GM19240 (cell line): ENCODE data around the gene TSSK6.

Source experiments
- DNase-seq: peaks from one replicate; pipeline ENCODE4 v3.0.0; 2011; ENCODE audit warnings: low spot score; ENCODE audit not compliant: insufficient read length

TSSK6 gene

GRCh38 chr19:19514881-19515641, at the start of gene TSSK6:
Gene TSSK6, minus strand, starts transcription at chr19:19515548. Its CDS starts 121 bp downstream, at chr19:19515427.
- no peak for DNase-seq

- no peak for DNase-seq
Observed at GRCh38 chr19:19563348-19563848, 48.0 kb upstream of the TSSK6 start.

- no peak for DNase-seq
Observed at GRCh38 chr19:19562665-19563347, 47.5 kb upstream of the TSSK6 start.

GRCh38 chr19:19561946-19562664, 46.8 kb upstream of the TSSK6 start:
- no peak for DNase-seq

GRCh38 chr19:19559931-19560330, 44.6 kb upstream of the TSSK6 start:
- DNase-seq = no peak

- DNase-seq = no peak
Observed at GRCh38 chr19:19558636-19559035, 43.3 kb upstream of the TSSK6 start.

- no peak for DNase-seq
Observed at GRCh38 chr19:19558055-19558454, 42.7 kb upstream of the TSSK6 start.

GRCh38 chr19:19554074-19555023, 39.0 kb upstream of the TSSK6 start:
- peak; percentile 70 for DNase-seq

- DNase-seq = no peak
Observed at GRCh38 chr19:19553670-19554069, 38.3 kb upstream of the TSSK6 start.

- peak; percentile 60 for DNase-seq
Observed at GRCh38 chr19:19552798-19553197, 37.5 kb upstream of the TSSK6 start.

GRCh38 chr19:19551853-19552192, 36.5 kb upstream of the TSSK6 start:
- DNase-seq = no peak

GRCh38 chr19:19550972-19551852, 35.9 kb upstream of the TSSK6 start:
- DNase-seq = no peak

- DNase-seq = no peak
Observed at GRCh38 chr19:19550485-19550929, 35.2 kb upstream of the TSSK6 start.

- no peak for DNase-seq
Observed at GRCh38 chr19:19549804-19550464, 34.6 kb upstream of the TSSK6 start.

- DNase-seq = no peak
Observed at GRCh38 chr19:19548915-19549759, 33.8 kb upstream of the TSSK6 start.

- DNase-seq = no peak
Observed at GRCh38 chr19:19547674-19548336, 32.5 kb upstream of the TSSK6 start.

- no peak for DNase-seq
Observed at GRCh38 chr19:19546751-19547162, 31.4 kb upstream of the TSSK6 start.

GRCh38 chr19:19545707-19546106, 30.4 kb upstream of the TSSK6 start:
- no peak for DNase-seq
